Activated T-helper 1 cell treated with anti-CD3 and anti-CD28 coated beads, Interleukin-12 subunit alpha, Interleukin-12 subunit beta, Interleukin-2, Interleukin-4 antibody, amounts not matched to agents 30 ng/mL and 10 ng/mL and 1 ng/mL, durations not matched to agents 14 hours and 24 hours and 36 hours (primary cell): Measurements from ENCODE around the gene TOR1A. TPM values are rescaled to one million over a fixed set of nuclear protein-coding genes. Genes with fewer than 3 reads are reported as not detected.

Source experiments
- DNase-seq: peaks from one replicate; pipeline ENCODE4 v3.0.0; 2021; ENCODE audit warnings: low spot score
- H3K27ac Mint-ChIP-seq: one replicate; pipeline ENCODE4 v1.8.0; 2021; ENCODE audit warnings: mild to moderate bottlenecking, mixed read lengths
- H3K27me3 Mint-ChIP-seq: one replicate; pipeline ENCODE4 v1.8.0; 2022; ENCODE audit warnings: mild to moderate bottlenecking, moderate library complexity, mixed read lengths; ENCODE audit not compliant: insufficient read depth
- H3K36me3 Mint-ChIP-seq: one replicate; pipeline ENCODE4 v1.8.0; 2021; ENCODE audit warnings: low read depth, mixed read lengths
- H3K4me1 Mint-ChIP-seq: one replicate; pipeline ENCODE4 v1.8.0; 2021; ENCODE audit warnings: low read depth, mixed read lengths
- H3K4me3 Mint-ChIP-seq: one replicate; pipeline ENCODE4 v1.8.0; 2021; ENCODE audit warnings: mild to moderate bottlenecking, moderate library complexity, mixed read lengths
- H3K9me3 Mint-ChIP-seq: one replicate; pipeline ENCODE4 v1.8.0; 2021; ENCODE audit warnings: mixed read lengths
- intact Hi-C: fragments of 100-400 bp; cut with micrococcal nuclease; formaldehyde crosslinking; loops from one replicate; pipeline ENCODE4 v1.15.1; 2024
- total RNA-seq: library from RNA; stranded (reverse); gene quantifications from 2 replicates; pipeline ENCODE4 v1.2.3, GENCODE V29; 2022

TOR1A gene
- total RNA-seq, 1 donor from 2014 or later: 61.3 TPM

GRCh38 chr9:129769669-129770068, 54.3 kb downstream of the TOR1A start:
- Mint-ChIP-seq H3K4me3 (no peak overlapping the region), H3K27me3 (peaks cover 11% of the 10 kb centered on the region), H3K4me1 (no peaks in the 10 kb centered on the region), H3K27ac (no peak overlapping the region), H3K9me3 (no peaks in the 10 kb centered on the region), H3K36me3 (no peaks in the 10 kb centered on the region)
- DNase-seq: no peak
- intact Hi-C loops: no loop called here

- H3K36me3 Mint-ChIP-seq: no peaks in the 10 kb centered on the region
- peaks cover 11% of the 10 kb centered on the region for H3K27me3 Mint-ChIP-seq
- no peaks in the 10 kb centered on the region for H3K4me1 Mint-ChIP-seq
- DNase-seq: no peak
- no peak overlapping the region for H3K4me3 Mint-ChIP-seq
- no peak overlapping the region for H3K27ac Mint-ChIP-seq
- intact Hi-C loops: no loop called here
- no peaks in the 10 kb centered on the region for H3K9me3 Mint-ChIP-seq
These were observed 55.5 kb downstream of the TOR1A start for GRCh38 chr9:129768486-129768885.

GRCh38 chr9:129765764-129766317, 58.1 kb downstream of the TOR1A start:
- Mint-ChIP-seq H3K9me3 (no peaks in the 10 kb centered on the region), H3K27me3 (peaks cover 14% of the 10 kb centered on the region), H3K27ac (no peak overlapping the region), H3K36me3 (no peaks in the 10 kb centered on the region), H3K4me3 (no peak overlapping the region), H3K4me1 (no peaks in the 10 kb centered on the region)
- intact Hi-C loops: no loop called here
- DNase-seq: no peak

DNA sequence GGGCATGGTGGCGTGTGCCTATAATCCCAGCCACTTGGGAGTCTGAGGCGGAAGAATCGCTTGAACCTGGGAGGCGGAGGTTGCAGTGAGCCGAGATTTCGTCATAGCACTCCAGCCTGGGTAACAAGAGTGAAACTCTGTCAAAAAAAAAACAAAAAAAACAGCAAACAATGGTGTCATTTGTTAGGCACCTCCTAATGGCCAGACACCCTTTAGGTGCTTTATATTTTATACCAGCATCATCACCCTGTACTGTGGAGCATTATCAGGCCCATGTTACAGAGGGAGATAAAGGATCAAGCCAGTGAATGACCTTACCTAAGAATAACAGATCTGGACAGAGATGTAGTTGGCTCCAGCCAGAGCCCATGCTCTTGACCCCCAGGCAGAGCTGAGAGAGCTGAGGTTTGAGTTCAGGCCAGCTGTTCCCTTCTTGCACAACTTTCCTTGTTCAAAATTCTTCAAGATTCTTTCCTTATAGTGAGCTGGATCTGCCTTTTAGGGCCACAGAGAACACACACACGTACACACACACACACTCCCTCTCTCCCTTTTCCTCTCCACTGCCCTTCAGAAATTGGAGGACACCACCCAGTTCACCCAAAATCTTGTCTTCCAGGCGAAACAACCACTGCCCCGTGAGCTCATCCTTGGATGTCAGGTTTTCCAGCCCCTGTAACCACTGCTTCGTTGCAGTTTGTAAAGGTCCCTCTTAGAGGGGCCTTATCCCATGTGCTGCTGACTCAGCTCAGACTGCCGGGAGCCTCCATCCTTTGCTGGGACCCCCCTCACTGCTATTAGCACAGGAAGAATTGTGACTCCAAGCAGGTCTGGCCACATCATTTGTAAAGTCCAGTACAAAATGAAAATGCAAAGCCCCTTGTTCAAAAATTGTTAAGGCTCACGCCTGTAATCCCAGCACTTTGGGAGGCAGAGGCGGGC, 60.7 kb downstream of the TOR1A start:
- H3K9me3 Mint-ChIP-seq: no peaks in the 10 kb centered on the region

More for the DNA sequence above, 60.7 kb downstream of the TOR1A start:
- no peak overlapping the region for H3K27ac Mint-ChIP-seq
- H3K36me3 Mint-ChIP-seq: no peaks in the 10 kb centered on the region
- intact Hi-C loops: no loop called here
- H3K4me3 Mint-ChIP-seq: no peak overlapping the region
- peaks cover 11% of the 10 kb centered on the region for H3K27me3 Mint-ChIP-seq
- DNase-seq: no peak
- no peaks in the 10 kb centered on the region for H3K4me1 Mint-ChIP-seq

Other genes with a start within 250 kb of the TOR1A start
- not detected in 2 replicates for gene C9orf50, start 203.0 kb downstream of the TOR1A start, total RNA-seq
- gene NTMT1, start 198.0 kb downstream of the TOR1A start, total RNA-seq: 67.1 and 67.3 TPM in 2 replicates
- gene ASB6, start 182.0 kb downstream of the TOR1A start, total RNA-seq: 24.0 TPM in 2 replicates
- gene PRRX2, start 158.5 kb downstream of the TOR1A start, total RNA-seq: 6.2 and 7.8 TPM in 2 replicates
- gene PTGES, start 71.1 kb downstream of the TOR1A start, total RNA-seq: 0.16 TPM in 1 of 2 replicates, not detected in the other
- gene TOR1B, start 21.0 kb downstream of the TOR1A start, total RNA-seq: 21.9 and 25.6 TPM in 2 replicates
- gene C9orf78, start 11.1 kb upstream of the TOR1A start, total RNA-seq: 64.0 and 67.4 TPM in 2 replicates
- 47.9 and 50.2 TPM in 2 replicates for gene USP20, start 11.3 kb upstream of the TOR1A start, total RNA-seq
- 195 and 202 TPM in 2 replicates for gene FNBP1, start 219.1 kb upstream of the TOR1A start, total RNA-seq
- gene GPR107, start 229.8 kb upstream of the TOR1A start, total RNA-seq: 23.1 and 24.9 TPM in 2 replicates